ENCODE measurements around the gene NUFIP2.

DNA sequence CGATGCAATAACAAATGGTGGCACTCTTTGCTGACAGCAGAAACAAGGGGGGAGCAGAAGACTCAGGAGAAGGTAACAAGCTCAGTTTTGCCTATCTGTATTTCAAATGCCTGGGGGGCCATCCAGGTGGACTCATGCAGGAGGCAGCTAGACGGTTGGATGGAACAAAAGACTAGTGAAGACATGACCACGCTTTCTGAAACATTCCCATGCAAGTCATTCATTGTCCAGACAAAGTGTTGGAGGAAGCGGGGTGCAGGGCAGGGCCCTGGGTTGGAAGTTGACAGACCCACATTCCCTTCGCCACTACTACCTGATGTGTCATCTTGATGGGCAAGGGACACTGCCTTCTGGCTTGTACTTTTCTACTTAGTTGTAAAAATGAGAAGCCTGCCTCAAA, 77.1 kb downstream of the NUFIP2 start:
- TF ChIP-seq EZH2 (IDR thresholded peaks at IDR 0.05; ENCODE audit: borderline replicate concordance, low read depth, low read length, severe bottlenecking) (no peak), POLR2A (IDR thresholded peaks at IDR 0.05; ENCODE audit: low read depth, low read length) (no peak), CTCF (IDR thresholded peaks at IDR 0.05; ENCODE audit: extremely low read depth in 1 of 2, insufficient read depth in 1 of 2, low read depth in 1 of 2, low read length in 2 of 2) (no peak), POLR2AphosphoS5 (IDR thresholded peaks at IDR 0.05; ENCODE audit: insufficient read depth, low read depth, low read length) (no peak), JUN (IDR thresholded peaks at IDR 0.05; ENCODE audit: borderline replicate concordance, insufficient read depth, insufficient read length, low read depth) (no peak), GATA2 (IDR thresholded peaks at IDR 0.05; ENCODE audit: insufficient read depth, insufficient read length, low read depth, low read length) (no peak), FOS (IDR thresholded peaks at IDR 0.05; ENCODE audit: borderline replicate concordance, insufficient read depth, low read length) (no peak)
- TF ChIP-seq, protein P1, sequence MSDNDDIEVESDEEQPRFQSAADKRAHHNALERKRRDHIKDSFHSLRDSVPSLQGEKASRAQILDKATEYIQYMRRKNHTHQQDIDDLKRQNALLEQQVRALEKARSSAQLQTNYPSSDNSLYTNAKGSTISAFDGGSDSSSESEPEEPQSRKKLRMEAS (IDR thresholded peaks at IDR 0.05; ENCODE audit: insufficient read depth, insufficient read length), result no peak
